Measurements from ENCODE around the gene CEP112.

DNA sequence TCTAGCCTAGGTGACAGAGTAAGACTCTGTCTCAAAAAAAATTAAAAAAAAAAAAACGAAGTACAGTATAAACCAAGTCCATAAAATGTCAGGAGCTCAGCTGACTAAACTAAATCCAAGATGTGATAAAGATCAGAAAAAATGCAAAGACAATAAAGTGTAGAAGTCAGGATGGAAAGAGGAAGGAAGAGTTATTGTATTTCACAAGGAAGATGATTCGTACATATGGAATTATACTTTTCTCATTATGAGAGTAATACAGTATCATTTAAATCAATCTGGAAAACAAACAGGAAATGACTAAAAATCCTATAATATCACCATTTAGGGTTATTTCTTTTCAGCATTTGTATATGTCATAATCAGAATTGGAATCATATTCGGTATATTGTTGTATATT lies 48.7 kb upstream of the CEP112 start:
- TF ChIP-seq CTCF (IDR thresholded peaks at IDR 0.05) (no peak), SIN3A (IDR thresholded peaks at IDR 0.05; ENCODE audit: borderline replicate concordance, insufficient read depth, low read depth, low read length) (no peak), POLR2AphosphoS5 (IDR thresholded peaks at IDR 0.05; ENCODE audit: low read depth, low read length) (no peak), REST (IDR thresholded peaks at IDR 0.05; ENCODE audit: insufficient read depth in 1 of 2, low read depth in 2 of 2, low read length in 1 of 2) (no peak)
